GF-D8 (cell line): Measurements from ENCODE around the gene TMBIM6.

ENCODE experiments used
- DNase-seq: peaks from one replicate; lab custom pipeline; 2025; lab: John Stamatoyannopoulos, UW

The TMBIM6 gene

GRCh38 chr12:49798248-49798647 is 56.9 kb downstream of the TMBIM6 start:
- DNase-seq: no peak

GRCh38 chr12:49798934-49799333 is 57.6 kb downstream of the TMBIM6 start:
- DNase-seq: no peak

- DNase-seq: no peak
Observed at GRCh38 chr12:49800421-49801140, 59.2 kb downstream of the TMBIM6 start.

GRCh38 chr12:49801141-49802063 is 60.0 kb downstream of the TMBIM6 start:
- DNase-seq: no peak

GRCh38 chr12:49803693-49804450 is 62.5 kb downstream of the TMBIM6 start:
- DNase-seq: no peak

GRCh38 chr12:49804821-49805220 is 63.5 kb downstream of the TMBIM6 start:
- DNase-seq: no peak

- DNase-seq: no peak
Observed at GRCh38 chr12:49805409-49805808, 64.1 kb downstream of the TMBIM6 start.

- no peak for DNase-seq
Observed at GRCh38 chr12:49806321-49806813, 65.0 kb downstream of the TMBIM6 start.

GRCh38 chr12:49806877-49807276 is 65.5 kb downstream of the TMBIM6 start:
- no peak for DNase-seq

- no peak for DNase-seq
Observed at GRCh38 chr12:49807991-49808580, 66.7 kb downstream of the TMBIM6 start.

GRCh38 chr12:49808686-49809380 is 67.5 kb downstream of the TMBIM6 start:
- DNase-seq: no peak

- DNase-seq: no peak
Observed at GRCh38 chr12:49809381-49809905, 68.1 kb downstream of the TMBIM6 start.

GRCh38 chr12:49809906-49810389 is 68.6 kb downstream of the TMBIM6 start:
- no peak for DNase-seq

GRCh38 chr12:49811136-49811535 is 69.8 kb downstream of the TMBIM6 start:
- no peak for DNase-seq

- DNase-seq: no peak
Observed at GRCh38 chr12:49811961-49812401, 70.6 kb downstream of the TMBIM6 start.

- DNase-seq: no peak
Observed at GRCh38 chr12:49813131-49813530, 71.8 kb downstream of the TMBIM6 start.
